ENCODE data around the gene BRD4. TPM values are rescaled to one million over a fixed set of nuclear protein-coding genes. Genes with fewer than 3 reads are reported as not detected.

BRD4 gene
- total RNA-seq, 2 donors from 2014 or later: 45.6 to 76.0 TPM

- Histone ChIP-seq H3K27me3 (replicated peaks; ENCODE audit: insufficient read depth) (no peaks in the 10 kb centered on the region), H3K9me3 (no peaks in the 10 kb centered on the region), H3K27ac (peak within 1 kb of the TSS; percentile 92 to 96), H3K4me3 (peak within 1 kb of the TSS; percentile 80 to 94), H3K36me3 (no peaks in the 10 kb centered on the region), H3K4me1 (replicated peaks) (peaks cover 17% of the 10 kb centered on the region)
- WGBS: under 1% methylated on average over 87 of the region's 111 CpGs
- DNase-seq (ENCODE audit: low spot score): peak; percentile 99
- TF ChIP-seq CTCF (IDR thresholded peaks at IDR 0.05) (peak in 2 of 4 experiments; percentile 4 to 14), POLR2A (IDR thresholded peaks at IDR 0.05) (peak; percentile 66), POLR2AphosphoS5 (IDR thresholded peaks at IDR 0.05) (peak; percentile 86)
- intact Hi-C loops (cut with DNase I): loop anchor here (5.0 kb wide), 2 partner anchors 53 to 112 kb away; no protein-coding TSS in a partner anchor
These were observed 47.0 kb upstream of the BRD4 start, which contains the start of gene AKAP8 for GRCh38 chr19:15379083-15379998. TSS of gene AKAP8 (minus strand) at chr19:15379787. CDS start at chr19:15379731, 56 bp downstream.

DNA sequence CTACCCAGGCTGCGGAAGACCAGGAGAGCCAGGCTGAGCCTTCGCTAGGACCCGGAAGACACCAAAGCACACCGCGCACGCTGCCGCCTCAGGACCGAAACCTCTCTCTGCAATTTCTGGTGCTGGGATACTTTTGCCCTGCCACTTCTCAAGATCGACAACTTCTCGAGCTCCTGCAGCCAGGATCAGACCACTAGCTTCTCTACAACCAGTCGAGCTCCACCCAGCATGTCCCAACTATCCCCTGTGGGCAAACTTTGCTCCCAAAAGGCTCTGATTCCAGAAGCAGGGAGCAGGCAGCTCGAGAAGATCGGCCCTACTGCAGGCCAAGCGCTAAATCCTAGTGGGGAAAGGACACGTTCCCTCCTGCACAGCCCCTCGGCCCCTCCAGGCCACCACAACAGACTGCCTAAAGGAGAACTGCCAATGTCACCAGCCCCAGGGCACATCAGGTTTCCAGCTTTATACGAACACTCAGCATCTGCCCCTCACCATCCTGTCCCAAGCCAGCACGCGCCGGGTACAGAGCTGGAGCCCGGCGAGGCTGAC lies 46.3 kb upstream of the BRD4 start:
- intact Hi-C loops (cut with DNase I): loop anchor here (5.0 kb wide), 2 partner anchors 54 to 111 kb away; no protein-coding TSS in a partner anchor

GRCh38 chr19:15374796-15375440 lies 42.6 kb upstream of the BRD4 start:
- no peak overlapping the region for H3K4me3 ChIP-seq
- peak overlapping the region in 1 of 2 donors; percentile 19 for H3K27ac ChIP-seq
- intact Hi-C loops (cut with DNase I): loop anchor here (5.0 kb wide), 2 partner anchors 57 to 108 kb away; no protein-coding TSS in a partner anchor
- no peak for DNase-seq (ENCODE audit: low spot score)
- peaks cover 11 to 26% of the 10 kb centered on the region in 2 donors for H3K36me3 ChIP-seq
- H3K27me3 ChIP-seq (replicated peaks; ENCODE audit: insufficient read depth): no peaks in the 10 kb centered on the region
- 67% methylated on average over 24 of the region's 24 CpGs for WGBS
- TF ChIP-seq CTCF (IDR thresholded peaks at IDR 0.05) (no peak), POLR2AphosphoS5 (IDR thresholded peaks at IDR 0.05) (no peak), POLR2A (IDR thresholded peaks at IDR 0.05) (no peak)
- no peaks in the 10 kb centered on the region for H3K9me3 ChIP-seq
- peaks cover 11% of the 10 kb centered on the region for H3K4me1 ChIP-seq (replicated peaks)

More for the DNA sequence above, 46.3 kb upstream of the BRD4 start:
- Histone ChIP-seq H3K27me3 (replicated peaks; ENCODE audit: insufficient read depth) (no peaks in the 10 kb centered on the region), H3K4me1 (replicated peaks) (peaks cover 17% of the 10 kb centered on the region), H3K9me3 (no peaks in the 10 kb centered on the region), H3K4me3 (peak overlapping the region; percentile 80 to 94), H3K36me3 (no peaks in the 10 kb centered on the region), H3K27ac (peak overlapping the region; percentile 92 to 96)
- under 1% methylated on average over 22 of the region's 22 CpGs for WGBS
- DNase-seq (ENCODE audit: low spot score): peak; percentile 45
- no peak for TF ChIP-seq POLR2AphosphoS5 (IDR thresholded peaks at IDR 0.05)
- TF ChIP-seq CTCF (IDR thresholded peaks at IDR 0.05): no peak
- TF ChIP-seq POLR2A (IDR thresholded peaks at IDR 0.05): no peak

GRCh38 chr19:15374105-15374651 lies 41.8 kb upstream of the BRD4 start:
- no peak for TF ChIP-seq POLR2A (IDR thresholded peaks at IDR 0.05)
- Histone ChIP-seq H3K9me3 (no peaks in the 10 kb centered on the region), H3K4me3 (no peak overlapping the region), H3K4me1 (replicated peaks) (peaks cover 11% of the 10 kb centered on the region), H3K27ac (peak overlapping the region in 1 of 2 donors; percentile 19), H3K27me3 (replicated peaks; ENCODE audit: insufficient read depth) (no peaks in the 10 kb centered on the region), H3K36me3 (peaks cover 16 to 33% of the 10 kb centered on the region in 2 donors)
- 68% methylated on average over 21 of the region's 21 CpGs for WGBS
- DNase-seq (ENCODE audit: low spot score): no peak
- intact Hi-C loops (cut with DNase I): no loop called here

Data from prostate gland (tissue), 2 donors.